Sigmoid colon (tissue), 7 donors: ENCODE data around the gene PSMG4. TPM values are rescaled to one million over a fixed set of nuclear protein-coding genes. Genes with fewer than 3 reads are reported as not detected.

ENCODE experiments used
- DNase-seq: peaks from one replicate; pipeline ENCODE4 v3.0.0-alpha.2; 2019
- H3K27ac ChIP-seq, 4 donors: fragments of 200-600 bp; sonication (generic); one replicate each; pipeline ENCODE4 v1.5.1; 2016 to 2019; ENCODE audit warnings: mild to moderate bottlenecking in 1 of 4
- H3K27me3 ChIP-seq, 3 donors: fragments of 200-600 bp; sonication (generic); one replicate each; pipeline ENCODE4 v1.5.1; 2019; ENCODE audit warnings: mild to moderate bottlenecking in 1 of 3
- H3K36me3 ChIP-seq, 4 donors: fragments of 200-600 bp; sonication (generic); one replicate each; pipeline ENCODE4 v1.5.1; 2016 to 2019
- H3K4me1 ChIP-seq, 4 donors: fragments of 200-600 bp; sonication (generic); one replicate each; pipeline ENCODE4 v1.5.1; 2017 to 2019
- H3K4me3 ChIP-seq, 4 donors: fragments of 200-600 bp; sonication (generic); one replicate each; pipeline ENCODE4 v1.5.1; 2017 to 2019; ENCODE audit warnings: mild to moderate bottlenecking in 2 of 4, moderate library complexity in 1 of 4
- H3K9me3 ChIP-seq, 4 donors: fragments of 200-600 bp in 3 of 4; sonication (generic) in 3 of 4; one replicate each; pipeline versions ENCODE4 v1.5.1 to v1.6.1; 2013 to 2019
- CTCF ChIP-seq, 4 experiments: fragments of 450-650 bp in 3 of 4; fragments of 200-600 bp in 1 of 4; IDR thresholded peaks; one replicate each; pipeline ENCODE4 v1.5.1; 2016 to 2019; ENCODE audit warnings: antibody characterized with exemption in 4 of 4, mild to moderate bottlenecking in 3 of 4, moderate library complexity in 2 of 4
- EP300 ChIP-seq, 4 donors: sonication (generic); formaldehyde crosslinking; IDR thresholded peaks; one replicate each; pipeline ENCODE4 v1.6.1; 2017; ENCODE audit warnings: antibody characterized with exemption in 4 of 4
- POLR2A ChIP-seq, 2 donors: fragments of 450-650 bp; IDR thresholded peaks; one replicate each; pipeline ENCODE4 v1.6.1; 2016; ENCODE audit warnings: antibody characterized with exemption in 2 of 2, mild to moderate bottlenecking in 2 of 2, moderate library complexity in 2 of 2
- POLR2AphosphoS5 ChIP-seq, 4 donors: sonication (generic); formaldehyde crosslinking; IDR thresholded peaks; one replicate each; pipeline ENCODE4 v1.6.1; 2017; ENCODE audit warnings: antibody characterized with exemption in 4 of 4
- WGBS, 2 donors: extraction: QIAGEN DNeasy Blood & Tissue Kit; methylation state at CpG; one replicate each; pipeline ENCODE4 v1.1.7; 2013; 5-methylcytosine and 5-hydroxymethylcytosine counted together
- intact Hi-C: fragments of 100-400 bp; cut with DNase I; formaldehyde crosslinking; loops from one replicate; pipeline ENCODE4 v1.15.1; 2023
- polyA plus RNA-seq, 3 donors: library from polyadenylated mRNA; stranded (reverse); fragments of 200-250 nt; gene quantifications; one replicate each; pipeline ENCODE4 v1.2.3, GENCODE V29; 2013
- total RNA-seq, 4 donors: library from RNA; depleted of rRNA; stranded (reverse); fragments of >200 nt; gene quantifications; one replicate each; pipeline ENCODE4 v1.1.0, GENCODE V29; 2016
- donor health status: healthy with polysubstance abuse.
- donor health status: Bipolar disorder and iron deficiency.
- donor health status: healthy.

PSMG4 gene
- total and polyA plus RNA-seq, 7 donors, result 14.6 to 39.0 (median 30.0) TPM

GRCh38 chr6:3280091-3280490 lies 21.3 kb downstream of the PSMG4 start:
- H3K9me3 ChIP-seq, result no peaks in the 10 kb centered on the region
- intact Hi-C loops, result loop anchor here (5.0 kb wide), 3 partner anchors 47 to 707 kb away; no protein-coding TSS in a partner anchor
- H3K36me3 ChIP-seq, result peaks cover 0 to 6% (median 0%) of the 10 kb centered on the region in 4 donors
- H3K27me3 ChIP-seq, result no peaks in the 10 kb centered on the region
- TF ChIP-seq CTCF (IDR thresholded peaks at IDR 0.05) (no peak), POLR2AphosphoS5 (IDR thresholded peaks at IDR 0.05) (no peak), EP300 (IDR thresholded peaks at IDR 0.05) (no peak), POLR2A (IDR thresholded peaks at IDR 0.05) (no peak)
- no peak overlapping the region for H3K4me3 ChIP-seq
- peak; percentile 58 for DNase-seq
- 80 to 91% methylated on average over 14 of the region's 14 CpGs for WGBS, 2 donors
- peak overlapping the region in 2 of 4 donors; percentile 5 to 17 for H3K27ac ChIP-seq
- H3K4me1 ChIP-seq, result peaks cover 0 to 48% (median 39%) of the 10 kb centered on the region in 4 donors

GRCh38 chr6:3280866-3281465 lies 22.2 kb downstream of the PSMG4 start:
- 90 to 94% methylated on average over 14 of the region's 14 CpGs for WGBS, 2 donors
- H3K27ac ChIP-seq, result peak overlapping the region in 3 of 4 donors; percentile 71 to 75 (median 71)
- peak; percentile 60 for DNase-seq
- H3K4me1 ChIP-seq, result peaks cover 0 to 52% (median 39%) of the 10 kb centered on the region in 4 donors
- H3K36me3 ChIP-seq, result peaks cover 0 to 4% (median 0%) of the 10 kb centered on the region in 4 donors
- H3K4me3 ChIP-seq, result no peak overlapping the region
- no peaks in the 10 kb centered on the region for H3K9me3 ChIP-seq
- H3K27me3 ChIP-seq, result no peaks in the 10 kb centered on the region
- intact Hi-C loops, result loop anchor here (5.0 kb wide), 3 partner anchors 46 to 706 kb away; no protein-coding TSS in a partner anchor
- TF ChIP-seq POLR2A (IDR thresholded peaks at IDR 0.05), result no peak
- TF ChIP-seq CTCF (IDR thresholded peaks at IDR 0.05), result no peak
- TF ChIP-seq POLR2AphosphoS5 (IDR thresholded peaks at IDR 0.05), result no peak
- no peak for TF ChIP-seq EP300 (IDR thresholded peaks at IDR 0.05)

GRCh38 chr6:3281631-3282475 lies 23.1 kb downstream of the PSMG4 start:
- H3K9me3 ChIP-seq, result no peaks in the 10 kb centered on the region
- peak overlapping the region; percentile 38 to 75 (median 71) for H3K27ac ChIP-seq
- H3K4me1 ChIP-seq, result peaks cover 0 to 55% (median 40%) of the 10 kb centered on the region in 4 donors
- TF ChIP-seq CTCF (IDR thresholded peaks at IDR 0.05) (no peak), POLR2AphosphoS5 (IDR thresholded peaks at IDR 0.05) (peak in 2 of 4 donors; percentile 67 to 71)
- H3K4me3 ChIP-seq, result no peak overlapping the region
- H3K27me3 ChIP-seq, result no peaks in the 10 kb centered on the region
- H3K36me3 ChIP-seq, result peaks cover 0 to 7% (median 0%) of the 10 kb centered on the region in 4 donors
- intact Hi-C loops, result loop anchor here (2.0 to 5.0 kb wide), 4 partner anchors 45 to 705 kb away; partner anchors contain the start of gene SLC22A23
- peak; percentile 66 for DNase-seq
- WGBS, 2 donors, result 78 to 86% methylated on average over 13 of the region's 13 CpGs

- Histone ChIP-seq H3K4me3 (no peak overlapping the region), H3K4me1 (peaks cover 0 to 63% (median 44%) of the 10 kb centered on the region in 4 donors), H3K36me3 (peaks cover 0 to 9% (median 0%) of the 10 kb centered on the region in 4 donors), H3K27me3 (no peaks in the 10 kb centered on the region), H3K9me3 (no peaks in the 10 kb centered on the region), H3K27ac (peak overlapping the region; percentile 38 to 75 (median 71))
- intact Hi-C loops, result loop anchor here (2.0 to 5.0 kb wide), 4 partner anchors 45 to 705 kb away; partner anchors contain the start of gene SLC22A23
- peak; percentile 46 for DNase-seq
- WGBS, 2 donors, result 90 to 92% methylated on average over 20 of the region's 20 CpGs
- peak in 1 of 4 donors; percentile 6 for TF ChIP-seq POLR2AphosphoS5 (IDR thresholded peaks at IDR 0.05)
- no peak for TF ChIP-seq CTCF (IDR thresholded peaks at IDR 0.05)
- TF ChIP-seq POLR2A (IDR thresholded peaks at IDR 0.05), result no peak
- no peak for TF ChIP-seq EP300 (IDR thresholded peaks at IDR 0.05)
Observed at GRCh38 chr6:3282476-3283236, 23.9 kb downstream of the PSMG4 start.
